Measurements from ENCODE around the gene FBXO38.

Gene FBXO38

GRCh38 chr5:148383564-148384379 is at the start of gene FBXO38:
TSS of gene FBXO38 (plus strand) at chr5:148383958. CDS start at chr5:148394777, 10,819 bp downstream.
- DNase-seq: peak; percentile 94

GRCh38 chr5:148335259-148335658 is 48.5 kb upstream of the FBXO38 start, which contains the start of gene SPINK9:
TSS of gene SPINK9 (plus strand) at chr5:148335559. CDS start at chr5:148335614, 55 bp downstream.
- no peak for DNase-seq

- DNase-seq: no peak
These were observed 46.9 kb upstream of the FBXO38 start for GRCh38 chr5:148336704-148337435.

GRCh38 chr5:148342371-148343045 is 41.2 kb upstream of the FBXO38 start:
- no peak for DNase-seq

- no peak for DNase-seq
These were observed 40.7 kb upstream of the FBXO38 start for GRCh38 chr5:148343046-148343407.

- no peak for DNase-seq
These were observed 39.9 kb upstream of the FBXO38 start for GRCh38 chr5:148343603-148344487.

GRCh38 chr5:148347706-148348105 is 36.1 kb upstream of the FBXO38 start:
- no peak for DNase-seq

- DNase-seq: no peak
These were observed 31.1 kb upstream of the FBXO38 start for GRCh38 chr5:148352696-148353095.

GRCh38 chr5:148353634-148354033 is 30.1 kb upstream of the FBXO38 start:
- no peak for DNase-seq

- DNase-seq: no peak
These were observed 19.4 kb upstream of the FBXO38 start for GRCh38 chr5:148364343-148364742.

GRCh38 chr5:148368299-148368698 is 15.5 kb upstream of the FBXO38 start:
- no peak for DNase-seq

GRCh38 chr5:148372166-148372725 is 11.5 kb upstream of the FBXO38 start:
- no peak for DNase-seq

GRCh38 chr5:148372893-148373292 is 10.9 kb upstream of the FBXO38 start:
- DNase-seq: no peak

GRCh38 chr5:148374690-148375360 is 8.9 kb upstream of the FBXO38 start:
- DNase-seq: no peak

GRCh38 chr5:148376198-148376597 is 7.6 kb upstream of the FBXO38 start:
- DNase-seq: no peak

- DNase-seq: no peak
These were observed 5.1 kb upstream of the FBXO38 start for GRCh38 chr5:148378670-148379069.

GRCh38 chr5:148379340-148379739 is 4.4 kb upstream of the FBXO38 start:
- no peak for DNase-seq

- no peak for DNase-seq
These were observed 1.9 kb upstream of the FBXO38 start for GRCh38 chr5:148381906-148382305.

GRCh38 chr5:148382961-148383360 is 797 bp upstream of the FBXO38 start:
- no peak for DNase-seq

- no peak for DNase-seq
These were observed 601 bp downstream of the FBXO38 start for GRCh38 chr5:148384380-148384737.

GRCh38 chr5:148385094-148385493 is 1.3 kb downstream of the FBXO38 start:
- no peak for DNase-seq

GRCh38 chr5:148386041-148386440 is 2.3 kb downstream of the FBXO38 start:
- DNase-seq: no peak

All from stimulated activated CD4-positive, alpha-beta T cell treated with anti-CD3 and anti-CD28 coated beads, Interleukin-12 subunit alpha, Interleukin-12 subunit beta, amount 100 ng/mL, for 4 hours (primary cell).